Adrenal gland (tissue), 12 donors: ENCODE measurements around the gene PIK3R1. TPM values are rescaled to one million over a fixed set of nuclear protein-coding genes. Genes with fewer than 3 reads are reported as not detected.
A peak's percentile ranks its signal among the peaks of the same experiment; 100 is the strongest.

Source experiments
- DNase-seq, 7 donors: peaks; one replicate each; pipeline ENCODE4 v3.0.0-alpha.2; 2019 to 2020
- H3K27ac ChIP-seq, 5 donors: fragments of 200-600 bp; sonication (generic) in 4 of 5; 1 replicate in 3 of 5; 2 replicates in 2 of 5; pipeline versions ENCODE4 v1.5.1 to v1.8.0; 2016 to 2020; ENCODE audit warnings: mild to moderate bottlenecking in 1 of 5
- H3K27me3 ChIP-seq: fragments of 200-600 bp; 2 replicates; pipeline ENCODE4 v1.8.0; 2021
- H3K36me3 ChIP-seq, 2 donors: fragments of 200-600 bp; replicated peaks in 1 of 2; 1 replicate in 1 of 2; 2 replicates in 1 of 2; pipeline versions ENCODE4 v1.5.1 to v1.8.0; 2018 to 2022
- H3K4me1 ChIP-seq, 2 donors: fragments of 200-600 bp; replicated peaks in 1 of 2; 1 replicate in 1 of 2; 2 replicates in 1 of 2; pipeline versions ENCODE4 v1.5.1 to v1.8.0; 2018 to 2021
- H3K4me3 ChIP-seq, 4 donors: fragments of 200-600 bp; sonication (generic) in 3 of 4; one replicate each; pipeline ENCODE4 v1.5.1; 2016 to 2018
- H3K9me3 ChIP-seq, 3 donors: fragments of 200-600 bp; sonication (generic) in 1 of 3; replicated peaks in 1 of 3; 1 replicate in 2 of 3; 2 replicates in 1 of 3; pipeline versions ENCODE4 v1.5.1 to v1.8.0; 2016 to 2021
- POLR2A ChIP-seq, 2 donors: fragments of 450-650 bp; IDR thresholded peaks; one replicate each; pipeline ENCODE4 v1.6.1; 2017; ENCODE audit warnings: antibody characterized with exemption in 2 of 2, mild to moderate bottlenecking in 2 of 2, moderate library complexity in 1 of 2
- WGBS, 4 donors: extraction: QIAGEN DNeasy Blood & Tissue Kit in 2 of 4; methylation state at CpG; one replicate each; pipeline versions ENCODE4 v1.1.5 to v1.1.7; 2013 to 2017; 5-methylcytosine and 5-hydroxymethylcytosine counted together
- intact Hi-C, 2 donors: fragments of 100-400 bp; cut with DNase I; formaldehyde crosslinking; loops; one replicate each; pipeline versions ENCODE4 v1.14.1 to v1.15.0; 2022 to 2023
- polyA plus RNA-seq, 3 donors: library from polyadenylated mRNA; stranded (reverse); fragments of 200-250 nt in 2 of 3; fragments of 350-450 nt in 1 of 3; fragmentation: Illumina TruSeq in 1 of 3; extraction: RNeasy Lipid Tissue Mini Kit (QIAGEN cat#74804) in 1 of 3; gene quantifications; one replicate each; pipeline ENCODE4 v1.2.3, GENCODE V29; 2013 to 2014
- total RNA-seq, 9 donors: library from RNA; depleted of rRNA in 4 of 9; stranded (reverse); fragments of >200 nt in 4 of 9; fragments of 120-200 nt in 1 of 9; fragmentation: NEBNext Ultra II Directional in 1 of 9; extraction: Animal tissue kit (Norgen Biotek cat#: 25700) in 1 of 9; gene quantifications; one replicate each; pipeline versions ENCODE4 v1.1.0 to v1.2.4, GENCODE V29; 2013 to 2023
- TF ChIP-seq, protein P1 (sequence below), 6 experiments: fragments of 450-650 bp in 4 of 6; fragments of 200-600 bp in 2 of 6; sonication (generic) in 1 of 6; IDR thresholded peaks; 1 replicate in 5 of 6; 2 replicates in 1 of 6; pipeline versions ENCODE4 v1.5.1 to v1.8.0; 2016 to 2021; ENCODE audit warnings: antibody characterized with exemption in 6 of 6, mild to moderate bottlenecking in 2 of 6, moderate library complexity in 1 of 6
- donor health status: healthy with polysubstance abuse.
- donor health status: Bipolar disorder and iron deficiency.
- donor health status: DM: yes; HTN: yes; CAD: no.
- donor health status: DM: no; HTN: no; CAD: no.
- donor health status: DM: no; HTN: no; CAD: no.
- donor health status: DM: yes; HTN: yes; CAD: no.

The PIK3R1 gene
- total and polyA plus RNA-seq, 12 donors, result 4.9 to 110 (median 48.2) TPM

DNA sequence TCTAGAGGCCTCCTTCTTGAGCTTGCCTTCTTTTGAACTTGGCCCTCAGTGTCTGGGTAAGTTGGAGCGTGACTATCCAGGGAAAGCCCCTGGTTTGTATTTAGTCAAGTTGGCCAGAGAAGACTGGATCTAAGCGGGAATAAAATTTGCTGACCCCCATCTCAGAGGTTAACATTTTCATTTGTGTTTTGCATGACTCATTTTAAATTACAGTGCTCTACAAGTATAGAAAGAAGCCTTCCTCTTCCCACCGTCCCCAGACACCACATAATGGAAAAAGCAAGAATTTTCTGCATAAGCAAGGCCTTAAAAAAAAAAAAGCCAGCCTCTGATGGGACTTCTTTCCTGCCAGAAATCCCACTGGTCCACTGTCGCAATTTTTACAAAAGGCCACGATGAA, 27.2 kb downstream of the PIK3R1 start:
- H3K27me3 ChIP-seq, result no peaks in the 10 kb centered on the region
- no peak for TF ChIP-seq POLR2A (IDR thresholded peaks at IDR 0.05)
- TF ChIP-seq, protein P1, sequence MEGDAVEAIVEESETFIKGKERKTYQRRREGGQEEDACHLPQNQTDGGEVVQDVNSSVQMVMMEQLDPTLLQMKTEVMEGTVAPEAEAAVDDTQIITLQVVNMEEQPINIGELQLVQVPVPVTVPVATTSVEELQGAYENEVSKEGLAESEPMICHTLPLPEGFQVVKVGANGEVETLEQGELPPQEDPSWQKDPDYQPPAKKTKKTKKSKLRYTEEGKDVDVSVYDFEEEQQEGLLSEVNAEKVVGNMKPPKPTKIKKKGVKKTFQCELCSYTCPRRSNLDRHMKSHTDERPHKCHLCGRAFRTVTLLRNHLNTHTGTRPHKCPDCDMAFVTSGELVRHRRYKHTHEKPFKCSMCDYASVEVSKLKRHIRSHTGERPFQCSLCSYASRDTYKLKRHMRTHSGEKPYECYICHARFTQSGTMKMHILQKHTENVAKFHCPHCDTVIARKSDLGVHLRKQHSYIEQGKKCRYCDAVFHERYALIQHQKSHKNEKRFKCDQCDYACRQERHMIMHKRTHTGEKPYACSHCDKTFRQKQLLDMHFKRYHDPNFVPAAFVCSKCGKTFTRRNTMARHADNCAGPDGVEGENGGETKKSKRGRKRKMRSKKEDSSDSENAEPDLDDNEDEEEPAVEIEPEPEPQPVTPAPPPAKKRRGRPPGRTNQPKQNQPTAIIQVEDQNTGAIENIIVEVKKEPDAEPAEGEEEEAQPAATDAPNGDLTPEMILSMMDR (IDR thresholded peaks at IDR 0.05), result no peak
- H3K4me1 ChIP-seq, result peaks cover 29 to 73% of the 10 kb centered on the region in 2 donors
- peak overlapping the region in 2 of 5 donors; percentile 36 to 64 for H3K27ac ChIP-seq
- intact Hi-C loops, result no loop called here
- no peak overlapping the region for H3K4me3 ChIP-seq
- no peak for DNase-seq
- H3K9me3 ChIP-seq, result no peaks in the 10 kb centered on the region
- 58 to 70% (median 63%) methylated on average over 5 of the region's 5 CpGs for WGBS, 4 donors
- H3K36me3 ChIP-seq, result no peaks in the 10 kb centered on the region

DNA sequence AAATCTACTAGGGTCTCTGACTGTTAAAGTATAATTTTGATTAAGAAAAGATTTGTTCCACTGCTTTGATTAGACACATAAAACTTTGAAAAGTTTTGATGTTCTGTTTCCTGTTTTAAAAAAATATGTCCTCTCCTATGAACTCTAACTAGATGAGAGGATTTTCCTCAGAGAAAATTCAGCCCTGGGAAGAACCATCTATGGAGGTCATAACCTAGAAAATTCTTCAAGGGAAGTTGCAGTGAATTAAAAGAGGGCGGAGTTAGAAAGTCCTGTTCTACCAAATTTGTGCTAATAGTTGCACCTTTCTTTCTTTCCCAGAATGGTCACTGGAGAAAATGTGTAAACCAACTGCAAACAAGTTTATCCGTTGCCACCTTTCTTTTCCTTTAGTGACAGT, 27.7 kb downstream of the PIK3R1 start:
- TF ChIP-seq POLR2A (IDR thresholded peaks at IDR 0.05), result no peak
- TF ChIP-seq, protein P1 (IDR thresholded peaks at IDR 0.05), result no peak
- intact Hi-C loops, result no loop called here
- peaks cover 29 to 73% of the 10 kb centered on the region in 2 donors for H3K4me1 ChIP-seq
- no peaks in the 10 kb centered on the region for H3K36me3 ChIP-seq
- no peaks in the 10 kb centered on the region for H3K9me3 ChIP-seq
- no peak overlapping the region for H3K4me3 ChIP-seq
- no peaks in the 10 kb centered on the region for H3K27me3 ChIP-seq
- 62 to 74% (median 71%) methylated on average over 2 of the region's 2 CpGs for WGBS, 4 donors
- DNase-seq, result no peak
- peak overlapping the region in 2 of 5 donors; percentile 10 to 64 for H3K27ac ChIP-seq

DNA sequence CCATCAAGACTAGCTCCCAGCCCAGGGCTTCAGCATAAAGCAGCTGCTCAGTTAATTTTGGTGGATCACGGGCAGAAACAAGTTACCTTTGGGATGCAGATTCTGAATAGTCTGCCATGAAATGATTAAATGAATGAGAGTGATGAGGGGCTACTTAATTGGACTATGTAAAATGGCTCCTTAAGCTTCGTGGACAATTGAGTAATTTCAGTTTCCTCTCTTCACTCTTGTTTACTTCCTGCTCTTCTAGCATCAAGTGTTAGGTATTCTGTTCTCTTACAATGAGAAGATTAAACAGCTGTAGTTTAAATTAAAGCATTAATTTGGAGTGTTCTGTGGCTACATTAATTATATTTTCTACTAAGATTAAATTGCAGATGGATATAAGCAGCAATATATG, 28.1 kb downstream of the PIK3R1 start:
- Histone ChIP-seq H3K4me3 (no peak overlapping the region), H3K27me3 (no peaks in the 10 kb centered on the region), H3K27ac (peak overlapping the region in 2 of 5 donors; percentile 10 to 64), H3K9me3 (no peaks in the 10 kb centered on the region), H3K36me3 (no peaks in the 10 kb centered on the region), H3K4me1 (peaks cover 29 to 72% of the 10 kb centered on the region in 2 donors)
- no peak for DNase-seq
- intact Hi-C loops, result no loop called here
- WGBS, 4 donors, result 65 to 72% (median 68%) methylated on average over 2 of the region's 2 CpGs
- TF ChIP-seq, protein P1 (IDR thresholded peaks at IDR 0.05), result no peak
- no peak for TF ChIP-seq POLR2A (IDR thresholded peaks at IDR 0.05)

DNA sequence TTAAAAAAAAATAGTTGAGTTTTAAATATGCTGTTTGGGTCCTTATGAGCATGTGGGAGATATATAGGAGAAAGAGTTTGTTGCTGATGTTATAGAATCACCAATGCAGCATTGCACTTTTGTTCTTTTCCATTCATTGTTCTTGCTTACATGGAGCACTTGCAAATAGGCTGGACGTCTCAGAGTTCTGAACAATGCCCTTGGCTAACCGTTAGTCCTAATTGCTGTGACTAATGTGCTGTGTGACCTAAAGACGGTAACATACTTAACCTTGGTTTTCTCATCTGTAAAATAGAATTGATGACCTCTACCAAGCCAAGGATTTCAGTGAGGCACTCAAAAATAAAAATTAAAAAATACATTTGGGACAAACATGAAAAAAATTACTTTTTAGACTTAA, 29.8 kb downstream of the PIK3R1 start:
- WGBS, 4 donors, result 22 to 33% (median 29%) methylated on average over 3 of the region's 3 CpGs
- no peaks in the 10 kb centered on the region for H3K9me3 ChIP-seq
- no peak for TF ChIP-seq POLR2A (IDR thresholded peaks at IDR 0.05)
- TF ChIP-seq, protein P1 (IDR thresholded peaks at IDR 0.05), result no peak
- no peaks in the 10 kb centered on the region for H3K27me3 ChIP-seq
- no peak overlapping the region for H3K4me3 ChIP-seq
- intact Hi-C loops, result no loop called here
- no peak for DNase-seq
- H3K27ac ChIP-seq, result no peak overlapping the region
- no peaks in the 10 kb centered on the region for H3K36me3 ChIP-seq
- peaks cover 18 to 72% of the 10 kb centered on the region in 2 donors for H3K4me1 ChIP-seq
